ENCODE results near the gene MAP3K7. TPM values are rescaled to one million over a fixed set of nuclear protein-coding genes. Genes with fewer than 3 reads are reported as not detected.

The MAP3K7 gene
- total and polyA plus RNA-seq, 2 of the 13 experiments (the other 11 are each of a cell fraction or from before 2014, with no cell fraction given) = 24.1 to 24.4 TPM

- TF ChIP-seq NFE2L2 (IDR thresholded peaks at IDR 0.05; ENCODE audit: low read length) (peak; percentile 96), KDM6A (CRISPR knock-in tag; IDR thresholded peaks at IDR 0.05; ENCODE audit: low read depth) (peak; percentile 44; the same call in 1 of the 2 replicates), ZNF652 (CRISPR knock-in tag; IDR thresholded peaks at IDR 0.05; ENCODE audit: borderline replicate concordance, low read depth) (peak; percentile 40; the same call in 1 of the 2 replicates), GATA4 (IDR thresholded peaks at IDR 0.05; ENCODE audit: borderline replicate concordance, low read depth) (peak; percentile 54; the same call in 1 of the 2 replicates), PAXIP1 (CRISPR knock-in tag; conservative IDR thresholded peaks at IDR 0.05) (peak; percentile 83), RFX5 (IDR thresholded peaks at IDR 0.05; ENCODE audit: low read depth, low read length) (peak; percentile 97), MLLT10 (CRISPR knock-in tag; IDR thresholded peaks at IDR 0.05) (no peak), TBX3 (IDR thresholded peaks at IDR 0.05; ENCODE audit: borderline replicate concordance) (peak; percentile 74), HOXA3 (CRISPR knock-in tag; IDR thresholded peaks at IDR 0.05) (peak; percentile 41; the same call in 1 of the 2 replicates), FOXP4 (CRISPR knock-in tag; IDR thresholded peaks at IDR 0.05) (peak; percentile 43), SOX13 (IDR thresholded peaks at IDR 0.05) (no peak; the same call in 1 of the 2 replicates), SOX13 (CRISPR knock-in tag; conservative IDR thresholded peaks at IDR 0.05 in 1 of 2, IDR thresholded peaks at IDR 0.05 in 1 of 2) (peak in 1 of 2 experiments; percentile 57; a peak in 2 of 4 replicates), PHF8 (CRISPR knock-in tag; IDR thresholded peaks at IDR 0.05) (no peak), ZNF468 (CRISPR knock-in tag; IDR thresholded peaks at IDR 0.05) (no peak), GPN1 (CRISPR knock-in tag; IDR thresholded peaks at IDR 0.05; ENCODE audit: borderline replicate concordance) (no peak), NR2C2 (CRISPR knock-in tag; IDR thresholded peaks at IDR 0.05; ENCODE audit: borderline replicate concordance) (peak; percentile 61; the same call in 1 of the 2 replicates), ZNF800 (CRISPR knock-in tag; IDR thresholded peaks at IDR 0.05) (no peak), E2F2 (CRISPR knock-in tag; IDR thresholded peaks at IDR 0.05; ENCODE audit: borderline replicate concordance) (no peak), NONO (IDR thresholded peaks at IDR 0.05) (no peak), NONO (CRISPR knock-in tag; conservative IDR thresholded peaks at IDR 0.05) (peak; percentile 50; the same call in 1 of the 2 replicates), ZNF614 (CRISPR knock-in tag; IDR thresholded peaks at IDR 0.05; ENCODE audit: borderline replicate concordance) (peak; percentile 55; the same call in 1 of the 2 replicates), POGZ (CRISPR knock-in tag; IDR thresholded peaks at IDR 0.05) (peak; percentile 79), SP5 (CRISPR knock-in tag; IDR thresholded peaks at IDR 0.05; ENCODE audit: borderline replicate concordance, low read depth) (0 out of 2 replicates have a peak, but pooled peaks have one; percentile 10)
Observed at GRCh38 chr6:90502866-90503407, 83.9 kb downstream of the MAP3K7 start (continued).
